Measurements from ENCODE around the gene LHFPL6. TPM values are rescaled to one million over a fixed set of nuclear protein-coding genes. Genes with fewer than 3 reads are reported as not detected.

The LHFPL6 gene
- total RNA-seq, 1 experiment from 2014 or later = 3.6 TPM

DNA sequence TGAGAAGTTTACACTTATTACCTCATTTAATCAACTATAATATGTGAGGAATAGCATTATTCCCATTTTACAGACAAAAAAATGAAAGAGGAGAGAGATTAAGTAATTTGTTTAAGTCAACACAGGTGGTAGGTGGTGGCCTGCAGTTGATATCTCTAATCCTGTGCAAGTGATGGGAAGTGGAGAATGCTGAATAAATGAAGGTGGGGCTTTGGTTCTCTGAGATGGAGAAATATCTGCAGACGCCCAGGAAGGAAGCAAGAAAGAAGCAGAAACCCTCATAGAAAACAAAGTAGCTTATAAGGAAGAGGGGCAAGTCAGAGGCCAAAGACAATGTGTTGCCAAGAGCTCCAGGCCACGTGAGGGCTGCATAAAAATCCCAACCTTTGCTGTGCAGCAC is 290.4 kb downstream of the LHFPL6 start:
- TF ChIP-seq CTCF (IDR thresholded peaks at IDR 0.05; ENCODE audit: insufficient read depth in 1 of 2, low read depth in 1 of 2, low read length in 1 of 2, severe bottlenecking in 1 of 2, unreplicated experiment in 1 of 2) = no peak
- intact Hi-C loops (cut with micrococcal nuclease; ENCODE audit: unreplicated experiment) = no loop called here
- H3K36me3 Mint-ChIP-seq (ENCODE audit: insufficient read depth, unreplicated experiment) = no peaks in the 10 kb centered on the region
- H3K27me3 ChIP-seq (replicated peaks; ENCODE audit: control insufficient read depth, insufficient read depth, low read length) = no peaks in the 10 kb centered on the region
- no peaks in the 10 kb centered on the region for H3K4me1 ChIP-seq
- no peak overlapping the region for H3K27ac Mint-ChIP-seq (ENCODE audit: unreplicated experiment)
- POLR2A ChIA-PET = no interaction called here
- no TSS peak for BruUV-seq (replicated peaks)
- H3K9me3 ChIP-seq = no peaks in the 10 kb centered on the region
- no peak overlapping the region for H3K4me3 ChIP-seq (ENCODE audit: low read depth, low read length)
- no peaks in the 10 kb centered on the region for H3K36me3 ChIP-seq (ENCODE audit: control insufficient read depth, insufficient read depth, low read length)
- DNase-seq = no peak
- H3K9me3 Mint-ChIP-seq (ENCODE audit: unreplicated experiment) = no peaks in the 10 kb centered on the region
- H3K27me3 Mint-ChIP-seq (ENCODE audit: insufficient read depth, unreplicated experiment) = peaks cover 11% of the 10 kb centered on the region
- H3K4me1 Mint-ChIP-seq (ENCODE audit: low read depth, unreplicated experiment) = no peaks in the 10 kb centered on the region
- H3K4me3 Mint-ChIP-seq (ENCODE audit: unreplicated experiment) = no peak overlapping the region
- CTCF ChIA-PET = no interaction called here

GRCh38 chr13:39311619-39312018 is 291.4 kb downstream of the LHFPL6 start:
- no peak overlapping the region for H3K4me3 Mint-ChIP-seq (ENCODE audit: unreplicated experiment)
- H3K4me1 Mint-ChIP-seq (ENCODE audit: low read depth, unreplicated experiment) = no peaks in the 10 kb centered on the region
- intact Hi-C loops (cut with micrococcal nuclease; ENCODE audit: unreplicated experiment) = no loop called here
- Histone ChIP-seq H3K36me3 (ENCODE audit: control insufficient read depth, insufficient read depth, low read length) (no peaks in the 10 kb centered on the region), H3K9me3 (no peaks in the 10 kb centered on the region), H3K4me3 (ENCODE audit: low read depth, low read length) (no peak overlapping the region), H3K4me1 (no peaks in the 10 kb centered on the region), H3K27me3 (replicated peaks; ENCODE audit: control insufficient read depth, insufficient read depth, low read length) (no peaks in the 10 kb centered on the region)
- DNase-seq = no peak
- peaks cover 17% of the 10 kb centered on the region for H3K27me3 Mint-ChIP-seq (ENCODE audit: insufficient read depth, unreplicated experiment)
- CTCF ChIA-PET = no interaction called here
- POLR2A ChIA-PET = no interaction called here
- no TSS peak for BruUV-seq (replicated peaks)
- no peaks in the 10 kb centered on the region for H3K36me3 Mint-ChIP-seq (ENCODE audit: insufficient read depth, unreplicated experiment)
- TF ChIP-seq CTCF (IDR thresholded peaks at IDR 0.05; ENCODE audit: insufficient read depth in 1 of 2, low read depth in 1 of 2, low read length in 1 of 2, severe bottlenecking in 1 of 2, unreplicated experiment in 1 of 2) = no peak
- no peaks in the 10 kb centered on the region for H3K9me3 Mint-ChIP-seq (ENCODE audit: unreplicated experiment)
- H3K27ac Mint-ChIP-seq (ENCODE audit: unreplicated experiment) = no peak overlapping the region

DNA sequence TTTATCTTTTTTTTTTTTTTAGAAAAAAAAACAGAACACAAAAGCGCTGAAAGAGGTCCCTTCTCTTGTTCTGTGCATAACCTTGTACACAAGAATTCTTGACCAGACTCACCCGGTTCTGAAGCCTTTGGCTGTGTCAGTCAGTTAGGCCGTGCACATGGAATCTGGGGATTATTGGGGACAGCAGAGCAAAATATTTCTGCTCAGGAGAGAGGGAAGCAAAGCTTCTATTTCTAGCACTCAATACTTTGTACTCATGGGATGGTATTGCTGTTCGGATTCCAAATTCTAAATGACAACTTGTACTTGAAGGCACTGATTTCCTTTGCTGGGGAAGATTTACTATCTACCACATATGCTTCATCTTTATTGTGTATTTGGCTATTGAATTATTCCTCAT is 292.0 kb downstream of the LHFPL6 start:
- Histone ChIP-seq H3K36me3 (ENCODE audit: control insufficient read depth, insufficient read depth, low read length) (no peaks in the 10 kb centered on the region), H3K4me1 (no peaks in the 10 kb centered on the region), H3K9me3 (no peaks in the 10 kb centered on the region), H3K4me3 (ENCODE audit: low read depth, low read length) (no peak overlapping the region), H3K27me3 (replicated peaks; ENCODE audit: control insufficient read depth, insufficient read depth, low read length) (no peaks in the 10 kb centered on the region)
- no peak for TF ChIP-seq CTCF (IDR thresholded peaks at IDR 0.05; ENCODE audit: insufficient read depth in 1 of 2, low read depth in 1 of 2, low read length in 1 of 2, severe bottlenecking in 1 of 2, unreplicated experiment in 1 of 2)
- DNase-seq = no peak
- Mint-ChIP-seq H3K4me3 (ENCODE audit: unreplicated experiment) (no peak overlapping the region), H3K9me3 (ENCODE audit: unreplicated experiment) (no peaks in the 10 kb centered on the region), H3K27me3 (ENCODE audit: insufficient read depth, unreplicated experiment) (peaks cover 12% of the 10 kb centered on the region), H3K4me1 (ENCODE audit: low read depth, unreplicated experiment) (no peaks in the 10 kb centered on the region), H3K36me3 (ENCODE audit: insufficient read depth, unreplicated experiment) (no peaks in the 10 kb centered on the region), H3K27ac (ENCODE audit: unreplicated experiment) (no peak overlapping the region)
- ChIA-PET CTCF (no interaction called here), POLR2A (no interaction called here)
- intact Hi-C loops (cut with micrococcal nuclease; ENCODE audit: unreplicated experiment) = no loop called here
- no TSS peak for BruUV-seq (replicated peaks)
